ENCODE measurements around the gene PNMA3.
"Not testable (repeated sequence)": the region's sequence is repeated elsewhere in the genome, so short reads cannot be mapped to it uniquely, and the experiment has no call there.

Gene PNMA3

DNA sequence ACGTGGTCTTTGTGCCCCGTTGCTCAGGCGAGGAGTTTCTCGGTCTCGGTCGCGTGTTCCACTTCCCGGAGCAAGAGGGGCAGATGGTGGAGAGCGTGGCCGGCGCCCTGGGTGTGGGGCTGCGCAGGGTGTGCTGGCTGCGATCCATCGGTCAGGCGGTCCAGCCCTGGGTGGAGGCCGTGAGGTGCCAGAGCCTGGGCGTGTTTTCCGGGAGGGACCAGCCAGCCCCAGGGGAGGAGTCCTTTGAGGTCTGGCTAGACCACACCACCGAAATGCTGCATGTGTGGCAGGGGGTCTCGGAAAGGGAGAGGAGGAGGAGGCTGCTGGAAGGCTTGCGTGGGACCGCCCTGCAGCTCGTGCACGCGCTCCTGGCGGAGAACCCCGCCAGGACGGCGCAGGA, 17.1 kb downstream of the PNMA3 start:
- not testable (repeated sequence) for H3K4me3 ChIP-seq (ENCODE audit: low read depth, low read length)

DNA sequence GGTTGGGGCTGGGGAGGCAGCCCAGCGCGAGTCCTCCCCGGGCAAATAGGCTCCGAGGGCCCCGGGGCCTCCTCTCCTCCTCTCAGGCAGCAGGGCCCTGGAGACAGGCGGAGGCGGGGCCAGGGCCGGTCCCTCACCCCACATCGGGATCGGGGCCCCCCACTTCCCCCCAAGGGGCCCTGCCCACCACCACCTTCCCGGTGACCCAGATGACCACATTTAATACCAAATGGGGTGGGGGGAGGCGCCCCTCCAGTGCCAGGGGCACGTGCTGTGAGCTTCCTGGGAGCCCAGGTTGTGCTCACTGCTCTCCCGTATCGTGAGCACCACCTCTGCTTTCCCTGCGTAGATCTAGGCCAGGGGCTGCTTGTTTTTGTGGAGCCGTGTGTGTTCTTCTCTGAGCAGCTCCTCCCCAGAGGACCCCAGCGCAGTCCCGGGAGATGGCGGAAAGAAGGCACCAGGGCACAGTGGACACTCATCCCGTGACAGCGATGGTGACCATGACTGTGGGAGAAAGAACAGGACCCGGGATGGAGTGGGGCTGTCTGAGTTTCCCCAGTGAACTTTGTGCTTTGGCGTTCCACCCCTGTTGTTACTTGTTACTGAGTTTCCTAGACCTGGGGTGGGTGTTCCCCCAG, 18.1 kb downstream of the PNMA3 start:
- no peak overlapping the region for H3K4me3 ChIP-seq (ENCODE audit: low read depth, low read length)

DNA sequence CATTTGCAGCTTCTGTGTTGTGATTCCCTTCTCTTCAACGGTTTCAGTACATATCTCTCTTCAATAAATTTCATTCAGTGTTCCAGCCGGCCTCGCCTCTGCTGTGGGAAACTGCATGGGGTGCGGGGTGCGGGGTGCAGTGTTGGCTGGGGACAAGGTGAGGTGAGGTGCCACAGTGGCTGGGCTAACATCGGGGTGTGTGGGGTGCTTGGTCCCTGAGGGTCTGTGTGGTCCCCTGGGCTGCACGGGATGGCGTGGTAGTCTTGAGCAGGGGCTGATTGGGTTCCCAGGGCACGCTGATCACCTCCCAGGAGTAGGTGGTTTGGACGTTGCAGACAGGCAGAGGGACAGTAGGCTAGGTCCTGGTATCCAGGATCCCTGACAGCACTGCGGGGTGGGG, 18.7 kb downstream of the PNMA3 start:
- no peak overlapping the region for H3K4me3 ChIP-seq (ENCODE audit: low read depth, low read length)

DNA sequence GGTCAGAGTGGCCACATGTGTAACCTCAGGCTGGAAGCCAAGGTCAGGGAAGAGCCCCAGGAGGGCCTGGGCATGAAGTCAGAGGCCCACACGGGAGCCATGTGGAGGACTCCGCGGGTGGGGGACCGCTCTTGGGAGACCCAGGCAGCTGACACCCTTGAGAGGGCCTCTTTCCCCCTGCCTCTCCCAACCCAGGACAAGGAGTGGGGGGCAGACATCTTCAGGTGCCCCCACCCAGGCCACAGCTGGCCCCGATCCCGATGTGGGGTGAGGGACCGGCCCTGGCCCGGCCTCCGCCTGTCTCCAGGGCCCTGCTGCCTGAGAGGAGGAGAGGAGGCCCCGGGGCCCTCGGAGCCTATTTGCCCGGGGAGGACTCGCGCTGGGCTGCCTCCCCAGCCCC, 19.1 kb downstream of the PNMA3 start:
- H3K4me3 ChIP-seq (ENCODE audit: low read depth, low read length), result no peak overlapping the region

DNA sequence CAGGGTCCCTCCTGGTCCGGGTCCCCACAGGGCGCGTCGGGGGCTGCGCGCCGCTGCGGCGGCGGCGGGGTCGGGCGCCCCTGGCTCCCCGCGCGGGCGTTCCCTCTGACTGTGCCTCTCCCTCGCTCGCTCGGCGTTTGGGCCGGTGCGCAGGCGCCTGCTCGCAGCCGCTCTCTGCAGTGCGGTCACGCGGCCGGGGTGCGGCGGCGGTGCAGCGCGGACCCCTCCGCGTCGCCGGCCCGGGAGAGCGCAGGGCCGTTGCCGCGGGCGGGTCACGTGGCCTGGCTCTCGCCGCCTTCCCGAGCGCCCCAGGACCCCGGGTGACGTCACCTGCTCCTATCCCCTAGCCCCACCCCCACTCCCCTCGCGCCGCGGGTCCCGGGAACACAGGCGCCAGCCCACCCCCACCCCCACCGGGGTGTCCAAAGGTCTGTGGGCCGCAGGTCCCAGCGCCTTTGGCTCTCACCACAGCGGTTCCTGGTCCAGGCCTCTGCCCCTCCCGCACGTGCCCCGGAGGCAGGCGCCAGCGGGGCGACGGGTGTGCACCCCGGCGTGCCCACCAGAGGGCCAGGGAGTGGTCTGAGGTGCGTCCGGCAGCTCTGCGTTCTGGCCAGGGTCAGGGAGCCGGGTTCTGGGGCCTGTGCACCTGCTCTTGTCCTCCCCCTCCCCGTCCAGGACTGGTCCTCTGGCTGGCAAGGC, 21.3 kb downstream of the PNMA3 start:
- H3K4me3 ChIP-seq (ENCODE audit: low read depth, low read length), result not testable (repeated sequence)

DNA sequence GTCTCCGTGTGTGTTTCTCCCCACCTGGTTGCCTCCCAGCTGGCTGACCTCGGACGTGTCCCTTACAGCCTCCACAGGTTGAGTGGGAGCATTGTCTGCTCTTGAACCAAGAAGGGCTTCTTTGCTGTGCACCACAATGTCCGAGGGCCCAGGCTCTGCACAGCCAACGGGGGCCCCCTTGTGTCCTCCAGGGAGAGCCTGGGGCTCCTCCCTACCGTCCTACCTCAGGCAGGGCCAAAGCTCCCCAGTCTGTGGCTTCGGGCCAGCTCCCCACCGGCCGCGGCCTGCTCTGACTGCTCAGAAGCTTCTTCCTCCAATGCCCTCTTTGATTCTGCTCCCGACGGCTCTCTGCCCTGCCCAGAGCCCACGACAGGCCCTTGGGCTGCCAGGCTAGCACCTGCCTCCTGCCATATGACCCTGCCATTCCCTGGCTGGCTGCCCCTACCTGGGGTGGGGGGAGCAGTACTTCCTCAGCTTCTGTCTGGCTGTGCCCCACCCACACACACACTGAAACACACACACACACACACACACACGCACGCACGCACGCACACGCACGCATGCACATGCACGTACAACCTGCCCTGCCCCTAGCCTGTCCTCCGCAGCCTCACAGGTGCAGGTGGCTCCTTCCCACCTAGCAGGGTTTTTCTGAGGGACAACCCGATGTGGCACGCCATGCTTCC, 27.1 kb downstream of the PNMA3 start:
- H3K4me3 ChIP-seq (ENCODE audit: low read depth, low read length), result not testable (repeated sequence)

DNA sequence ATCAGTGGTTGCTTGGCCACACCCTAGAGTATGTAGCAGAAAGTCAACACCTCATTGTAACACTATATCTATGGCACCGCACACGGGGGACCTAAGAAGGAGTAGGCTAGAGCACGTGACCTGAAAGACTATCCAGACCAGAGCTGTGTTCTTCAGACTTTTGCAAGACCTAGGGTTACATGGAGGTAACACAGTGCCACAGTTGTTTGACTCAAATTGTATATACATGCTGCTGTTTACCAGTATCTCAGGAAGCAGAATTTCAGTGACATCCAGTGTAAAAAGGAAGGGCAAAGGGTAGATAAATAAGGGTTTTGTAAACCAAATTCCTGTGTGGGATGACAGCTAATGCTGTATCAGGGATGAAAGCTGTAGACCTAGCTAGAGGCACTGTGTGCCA, 46.1 kb downstream of the PNMA3 start:
- H3K4me3 ChIP-seq (ENCODE audit: low read depth, low read length), result no peak overlapping the region

DNA sequence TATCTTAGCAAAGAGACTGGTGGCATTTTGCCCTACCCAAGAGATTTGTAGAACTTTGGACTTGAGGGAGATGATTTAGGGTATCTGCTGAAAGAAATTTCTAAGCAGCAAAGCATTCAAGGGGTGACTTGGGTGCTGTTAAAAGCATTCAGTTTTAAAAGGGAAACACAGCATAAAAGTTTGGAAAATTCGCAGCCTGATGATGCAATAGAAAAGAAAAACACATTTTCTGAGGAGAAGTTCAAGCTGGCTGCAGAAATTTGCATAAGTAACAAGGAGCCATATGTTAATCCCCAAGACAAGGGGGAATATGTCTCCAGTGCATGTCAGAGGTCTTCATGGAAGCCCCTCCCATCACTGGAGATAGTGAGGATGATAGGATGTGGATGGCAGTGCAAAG, 48.7 kb downstream of the PNMA3 start:
- H3K4me3 ChIP-seq (ENCODE audit: low read depth, low read length), result not testable (repeated sequence)

DNA sequence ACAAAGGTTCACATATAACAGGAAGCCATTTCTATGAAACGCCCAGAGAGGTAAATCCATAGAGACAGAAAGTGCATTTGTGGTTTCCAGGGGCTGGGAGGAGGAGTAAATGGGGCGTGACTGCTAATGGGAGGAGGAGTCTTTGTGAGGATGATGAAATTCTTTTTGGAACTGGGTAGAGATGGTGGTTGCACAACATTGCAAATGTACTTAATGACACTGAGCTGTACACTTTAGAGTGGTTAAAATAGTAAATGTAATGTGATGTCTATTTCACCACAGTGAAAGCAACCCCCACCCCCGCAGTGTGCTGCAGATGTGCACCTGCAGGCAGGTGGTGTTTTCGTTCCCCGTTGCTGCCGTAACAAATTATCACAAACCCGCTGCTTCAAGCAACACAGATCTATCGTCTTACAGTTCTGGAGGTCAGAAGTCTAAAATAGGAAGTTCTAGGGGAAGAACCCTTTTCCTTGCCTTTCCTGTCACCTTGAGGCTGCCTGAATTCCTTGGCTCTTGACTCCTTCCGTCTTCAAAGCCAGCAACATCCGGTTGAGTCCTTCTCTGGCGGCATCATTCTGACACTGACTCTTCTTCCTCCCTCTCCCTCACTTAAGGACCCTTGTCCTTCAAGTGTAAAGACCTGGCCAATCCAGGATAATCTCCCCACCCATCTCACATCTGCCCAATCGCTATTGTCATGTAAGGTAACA, 50.0 kb downstream of the PNMA3 start:
- H3K4me3 ChIP-seq (ENCODE audit: low read depth, low read length), result not testable (repeated sequence)
